ENCODE data around the gene VAV3. TPM values are rescaled to one million over a fixed set of nuclear protein-coding genes. Genes with fewer than 3 reads are reported as not detected.
A peak's percentile ranks its signal among the peaks of the same experiment; 100 is the strongest.
"Not testable (repeated sequence)": the region's sequence is repeated elsewhere in the genome, so short reads cannot be mapped to it uniquely, and the experiment has no call there.

The VAV3 gene
- total and polyA plus RNA-seq, 5 experiments from 2014 or later, result 2.2 to 13.1 (median 2.9) TPM

GRCh38 chr1:107653005-107653404 is 312.0 kb downstream of the VAV3 start:
- POLR2A ChIA-PET, result no interaction called here
- ATAC-seq (no peak), DNase-seq (no peak)
- H3K4me1 Mint-ChIP-seq, result peaks cover 0 to 6% (median 0%) of the 10 kb centered on the region in 4 donors
- H3K27ac Mint-ChIP-seq, result no peak overlapping the region
- no peaks in the 10 kb centered on the region for H3K27me3 Mint-ChIP-seq
- H3K9me3 Mint-ChIP-seq, result peaks cover 0 to 2% (median 0%) of the 10 kb centered on the region in 9 donors
- H3K36me3 Mint-ChIP-seq, result peaks cover 0 to 2% (median 0%) of the 10 kb centered on the region in 3 donors
- H3K4me3 Mint-ChIP-seq, result no peak overlapping the region

DNA sequence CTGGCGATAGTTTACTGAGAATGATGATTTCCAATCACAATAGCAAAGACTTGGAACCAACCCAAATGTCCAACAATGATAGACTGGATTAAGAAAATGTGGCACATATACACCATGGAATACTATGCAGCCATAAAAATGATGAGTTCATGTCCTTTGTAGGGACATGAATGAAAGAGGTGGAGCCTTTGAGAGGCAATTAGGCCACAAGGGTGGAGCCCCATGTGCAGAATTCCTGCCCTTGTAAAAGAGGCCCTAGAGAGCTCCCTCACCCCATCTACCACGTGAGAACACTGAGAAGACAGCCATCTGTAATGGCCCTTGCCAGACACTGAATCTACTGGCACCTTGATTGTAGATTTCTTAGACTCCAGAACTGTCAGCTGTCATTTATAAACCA is 314.2 kb downstream of the VAV3 start:
- DNase-seq, H3K4me3 Mint-ChIP-seq, H3K4me1 Mint-ChIP-seq, POLR2A ChIA-PET, ATAC-seq, H3K27me3 Mint-ChIP-seq, H3K9me3 Mint-ChIP-seq, H3K36me3 Mint-ChIP-seq, H3K27ac Mint-ChIP-seq: not testable (repeated sequence)

DNA sequence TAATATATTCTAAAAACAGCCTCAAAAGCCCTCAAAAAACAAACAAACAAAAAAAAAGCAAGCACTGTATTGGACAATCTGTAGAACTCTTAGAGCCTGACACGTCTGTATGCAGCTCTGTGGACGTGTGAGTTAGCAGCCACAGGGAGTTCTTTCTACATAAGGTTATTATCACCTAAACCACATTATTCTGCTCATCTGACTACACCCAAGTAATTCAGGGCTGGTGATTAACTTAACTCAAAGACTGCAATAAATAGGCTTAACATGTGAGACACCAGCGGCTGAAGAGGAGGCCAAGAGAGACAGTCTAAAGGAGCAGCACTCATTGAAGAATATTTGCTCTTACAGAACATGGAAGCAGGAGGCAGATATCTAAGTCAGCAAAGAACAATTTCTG is 316.0 kb downstream of the VAV3 start:
- H3K4me3 Mint-ChIP-seq, result no peak overlapping the region
- H3K27me3 Mint-ChIP-seq, result no peaks in the 10 kb centered on the region
- peaks cover 0 to 2% (median 0%) of the 10 kb centered on the region in 9 donors for H3K9me3 Mint-ChIP-seq
- ATAC-seq, result no peak
- peaks cover 0 to 2% (median 0%) of the 10 kb centered on the region in 3 donors for H3K36me3 Mint-ChIP-seq
- POLR2A ChIA-PET, result no interaction called here
- peak in 1 of 10 donors; percentile 1 for DNase-seq
- peaks cover 0 to 6% (median 0%) of the 10 kb centered on the region in 4 donors for H3K4me1 Mint-ChIP-seq
- no peak overlapping the region for H3K27ac Mint-ChIP-seq

DNA sequence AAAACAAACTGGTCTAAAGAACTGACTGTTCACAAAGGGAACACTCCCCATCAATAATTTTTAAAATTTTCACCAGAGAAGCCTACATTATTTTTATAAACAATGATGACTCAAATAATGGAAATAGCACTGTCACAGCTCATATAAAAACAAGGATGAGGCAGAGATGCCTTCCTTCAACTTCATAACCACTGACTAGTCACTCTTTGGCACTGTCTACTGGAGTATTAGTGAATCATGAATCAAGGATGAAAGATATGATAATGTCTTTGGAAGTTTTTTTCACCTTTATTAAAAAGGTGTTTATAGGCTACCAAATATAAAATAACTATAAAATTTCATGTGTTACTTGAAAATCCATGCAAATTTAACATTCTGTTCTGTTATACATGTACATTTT is 316.9 kb downstream of the VAV3 start:
- Mint-ChIP-seq H3K27ac (no peak overlapping the region), H3K36me3 (peaks cover 0 to 2% (median 0%) of the 10 kb centered on the region in 3 donors), H3K4me3 (no peak overlapping the region), H3K27me3 (no peaks in the 10 kb centered on the region), H3K4me1 (peaks cover 0 to 6% (median 0%) of the 10 kb centered on the region in 4 donors), H3K9me3 (peaks cover 0 to 2% (median 0%) of the 10 kb centered on the region in 9 donors)
- POLR2A ChIA-PET, result no interaction called here
- ATAC-seq (no peak), DNase-seq (no peak)

DNA sequence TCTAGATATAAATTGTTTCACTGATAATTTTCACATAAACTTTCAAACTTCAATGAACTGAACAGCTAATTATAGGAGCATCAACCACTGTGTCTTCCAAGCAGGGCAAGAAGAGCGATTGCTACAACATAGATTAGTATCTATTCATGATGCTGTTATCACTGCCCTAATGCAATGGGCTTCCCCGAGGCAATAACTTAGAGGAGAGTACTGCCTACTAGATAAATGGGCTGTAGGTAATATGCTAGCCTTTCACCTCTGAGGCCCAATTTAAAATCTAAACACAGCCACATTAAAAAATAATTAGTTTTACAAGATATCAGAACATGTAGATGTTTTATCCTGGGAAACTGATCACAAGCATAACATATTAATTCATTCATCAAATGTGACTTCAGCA is 318.0 kb downstream of the VAV3 start:
- H3K9me3 Mint-ChIP-seq, result peaks cover 0 to 2% (median 0%) of the 10 kb centered on the region in 9 donors
- DNase-seq, result no peak
- peaks cover 0 to 7% (median 5%) of the 10 kb centered on the region in 3 donors for H3K36me3 Mint-ChIP-seq
- H3K27me3 Mint-ChIP-seq, result no peaks in the 10 kb centered on the region
- H3K27ac Mint-ChIP-seq, result no peak overlapping the region
- no peak overlapping the region for H3K4me3 Mint-ChIP-seq
- POLR2A ChIA-PET, result no interaction called here
- peaks cover 0 to 6% (median 0%) of the 10 kb centered on the region in 4 donors for H3K4me1 Mint-ChIP-seq
- no peak for ATAC-seq

DNA sequence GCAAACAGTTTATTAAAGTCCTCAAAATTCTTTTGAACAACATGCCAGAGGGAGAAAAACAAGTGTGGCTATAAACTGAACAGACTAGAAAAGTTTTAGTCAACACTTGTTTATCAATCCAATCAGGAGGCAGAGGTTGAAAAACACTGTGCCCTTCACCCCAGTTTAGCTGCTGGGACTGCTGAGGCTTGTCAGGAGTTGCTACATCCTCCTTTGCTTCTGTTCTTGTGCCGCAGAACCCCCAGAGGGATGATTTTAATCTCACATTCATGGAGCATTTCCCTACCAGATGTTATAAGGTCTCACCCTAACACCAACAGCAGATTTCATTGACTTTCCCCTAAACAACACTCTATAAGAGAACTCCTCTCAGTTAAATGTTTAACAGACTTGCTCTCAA is 321.2 kb downstream of the VAV3 start:
- Mint-ChIP-seq H3K4me1 (peaks cover 0 to 1% (median 0%) of the 10 kb centered on the region in 4 donors), H3K9me3 (no peaks in the 10 kb centered on the region), H3K27me3 (no peaks in the 10 kb centered on the region), H3K4me3 (no peak overlapping the region), H3K27ac (peak overlapping the region in 1 of 10 donors; percentile 53), H3K36me3 (peaks cover 0 to 23% (median 14%) of the 10 kb centered on the region in 3 donors)
- no peak for ATAC-seq
- POLR2A ChIA-PET, result no interaction called here
- no peak for DNase-seq

DNA sequence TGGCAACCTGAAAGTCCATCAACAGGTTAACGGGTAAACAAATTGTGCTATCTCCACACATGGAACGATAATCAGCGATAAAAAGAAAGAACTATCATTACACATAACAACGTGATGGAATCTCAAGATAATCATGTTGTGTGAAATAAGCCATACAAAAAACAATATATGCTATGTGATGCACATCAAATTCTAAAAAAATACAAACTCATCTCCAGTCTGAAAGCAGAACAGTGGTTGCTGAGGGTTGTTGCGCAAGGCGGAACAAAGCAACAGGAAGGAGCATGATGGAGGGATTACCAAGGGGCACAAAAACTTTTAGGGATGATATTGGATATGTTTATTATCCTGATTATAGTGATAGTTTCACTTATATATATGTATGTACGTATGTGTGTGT is 324.8 kb downstream of the VAV3 start:
- Mint-ChIP-seq H3K27me3 (no peaks in the 10 kb centered on the region), H3K9me3 (peaks cover 0 to 5% (median 0%) of the 10 kb centered on the region in 9 donors), H3K27ac (no peak overlapping the region), H3K4me1 (no peaks in the 10 kb centered on the region), H3K4me3 (no peak overlapping the region), H3K36me3 (peaks cover 4 to 23% (median 14%) of the 10 kb centered on the region in 3 donors)
- ATAC-seq (no peak), DNase-seq (no peak)
- POLR2A ChIA-PET, result no interaction called here

DNA sequence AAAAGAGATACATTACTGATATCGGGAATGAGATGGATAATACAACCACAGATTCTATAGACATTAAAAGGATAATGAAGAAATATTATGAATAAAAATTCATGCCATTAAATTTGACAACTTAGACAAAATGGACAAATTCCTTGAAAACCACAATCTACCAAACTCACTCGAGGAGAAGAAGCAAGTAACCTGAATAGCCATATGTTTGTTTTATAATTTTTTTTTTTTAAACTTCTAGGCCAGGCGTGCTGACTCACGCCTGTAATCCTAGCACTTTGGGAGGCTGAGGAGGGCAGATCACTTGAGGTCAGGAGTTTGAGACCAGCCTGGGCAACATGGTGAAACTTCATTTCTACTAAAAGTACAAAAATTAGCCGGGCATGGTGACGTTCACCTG is 327.9 kb downstream of the VAV3 start:
- Mint-ChIP-seq H3K36me3 (peaks cover 4 to 22% (median 18%) of the 10 kb centered on the region in 3 donors), H3K27me3 (no peaks in the 10 kb centered on the region), H3K4me1 (peaks cover 0 to 6% (median 0%) of the 10 kb centered on the region in 4 donors), H3K9me3 (peaks cover 0 to 9% (median 0%) of the 10 kb centered on the region in 9 donors), H3K4me3 (no peak overlapping the region), H3K27ac (no peak overlapping the region)
- POLR2A ChIA-PET, result no interaction called here
- ATAC-seq (no peak), DNase-seq (no peak)

DNA sequence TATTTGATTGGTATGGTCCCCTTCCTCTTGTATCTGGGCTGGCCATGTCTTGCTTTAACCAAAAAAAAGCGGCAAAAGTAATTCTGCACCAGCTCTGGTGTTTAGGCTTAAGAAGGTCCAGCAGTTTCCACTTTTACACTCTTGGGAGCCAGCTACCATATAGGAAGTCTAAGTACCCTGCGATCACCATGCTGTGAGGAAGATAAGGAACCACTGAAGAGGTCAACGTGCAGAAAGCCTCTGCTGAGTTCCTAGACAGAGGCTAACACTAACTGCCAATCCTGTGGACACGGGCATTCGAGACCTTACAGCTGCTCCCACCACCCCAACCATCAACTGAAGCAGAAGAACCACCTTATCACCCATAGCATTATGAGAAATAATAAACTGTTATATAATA is 331.4 kb downstream of the VAV3 start:
- H3K9me3 Mint-ChIP-seq, result peaks cover 0 to 9% (median 0%) of the 10 kb centered on the region in 9 donors
- POLR2A ChIA-PET, result no interaction called here
- H3K27me3 Mint-ChIP-seq, result no peaks in the 10 kb centered on the region
- H3K4me3 Mint-ChIP-seq, result no peak overlapping the region
- DNase-seq (no peak), ATAC-seq (no peak)
- peaks cover 0 to 6% (median 0%) of the 10 kb centered on the region in 4 donors for H3K4me1 Mint-ChIP-seq
- H3K27ac Mint-ChIP-seq, result no peak overlapping the region
- peaks cover 4 to 13% (median 4%) of the 10 kb centered on the region in 3 donors for H3K36me3 Mint-ChIP-seq

- POLR2A ChIA-PET, result no interaction called here
- ATAC-seq (no peak), DNase-seq (no peak)
- Mint-ChIP-seq H3K4me1 (no peaks in the 10 kb centered on the region), H3K4me3 (no peak overlapping the region), H3K36me3 (peaks cover 0 to 6% (median 0%) of the 10 kb centered on the region in 3 donors), H3K27ac (no peak overlapping the region), H3K9me3 (peaks cover 0 to 2% (median 0%) of the 10 kb centered on the region in 9 donors), H3K27me3 (no peaks in the 10 kb centered on the region)
These were observed 338.7 kb downstream of the VAV3 start for GRCh38 chr1:107626073-107626796.

- DNase-seq (no peak), ATAC-seq (no peak)
- no peaks in the 10 kb centered on the region for H3K4me1 Mint-ChIP-seq
- no peaks in the 10 kb centered on the region for H3K27me3 Mint-ChIP-seq
- POLR2A ChIA-PET, result no interaction called here
- no peak overlapping the region for H3K4me3 Mint-ChIP-seq
- no peak overlapping the region for H3K27ac Mint-ChIP-seq
- peaks cover 0 to 6% (median 0%) of the 10 kb centered on the region in 3 donors for H3K36me3 Mint-ChIP-seq
- peaks cover 0 to 2% (median 0%) of the 10 kb centered on the region in 9 donors for H3K9me3 Mint-ChIP-seq
These were observed 339.5 kb downstream of the VAV3 start for GRCh38 chr1:107625405-107626029.

DNA sequence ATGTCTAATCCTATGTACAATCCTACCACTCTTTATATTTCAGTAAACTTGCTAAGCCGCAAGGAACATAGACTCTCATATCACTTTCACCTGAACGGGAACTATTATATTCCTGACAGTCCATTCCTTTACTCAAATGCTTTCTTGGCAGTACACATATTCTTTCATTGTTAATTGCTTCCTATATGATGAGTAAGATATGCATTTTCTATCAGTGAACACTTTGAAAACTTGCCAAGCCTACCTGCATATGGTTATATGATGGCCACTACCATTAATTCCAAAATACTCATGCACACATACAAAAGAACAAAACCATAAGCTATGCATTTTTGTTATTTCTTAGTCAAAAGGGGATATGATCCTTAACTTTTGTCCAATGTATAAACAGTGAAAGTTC is 341.5 kb downstream of the VAV3 start:
- ATAC-seq (no peak), DNase-seq (no peak)
- no peaks in the 10 kb centered on the region for H3K4me1 Mint-ChIP-seq
- H3K4me3 Mint-ChIP-seq, result no peak overlapping the region
- POLR2A ChIA-PET, result no interaction called here
- H3K27ac Mint-ChIP-seq, result no peak overlapping the region
- H3K36me3 Mint-ChIP-seq, result peaks cover 0 to 2% (median 0%) of the 10 kb centered on the region in 3 donors
- H3K9me3 Mint-ChIP-seq, result peaks cover 0 to 2% (median 0%) of the 10 kb centered on the region in 9 donors
- H3K27me3 Mint-ChIP-seq, result no peaks in the 10 kb centered on the region

GRCh38 chr1:107622966-107623365 is 342.0 kb downstream of the VAV3 start:
- no peak for ATAC-seq
- Mint-ChIP-seq H3K27ac (no peak overlapping the region), H3K4me1 (no peaks in the 10 kb centered on the region), H3K27me3 (no peaks in the 10 kb centered on the region), H3K9me3 (peaks cover 0 to 2% (median 0%) of the 10 kb centered on the region in 9 donors), H3K36me3 (peaks cover 0 to 2% (median 0%) of the 10 kb centered on the region in 3 donors), H3K4me3 (no peak overlapping the region)
- POLR2A ChIA-PET, result no interaction called here
- no peak for DNase-seq
